HG02870 (cell line): ENCODE measurements around the gene DHH.

Experiments
- ATAC-seq: cut with Tn5 transposase; IDR thresholded peaks from one replicate; pipeline ENCODE4 v1.9.1; 2021; ENCODE audit warnings: mild to moderate bottlenecking, moderate library complexity; ENCODE audit not compliant: unreplicated experiment

The DHH gene

GRCh38 chr12:49051777-49052438, 42.7 kb downstream of the DHH start:
- ATAC-seq, result no peak

- ATAC-seq, result no peak
These were observed 43.2 kb downstream of the DHH start for GRCh38 chr12:49051373-49051764.

DNA sequence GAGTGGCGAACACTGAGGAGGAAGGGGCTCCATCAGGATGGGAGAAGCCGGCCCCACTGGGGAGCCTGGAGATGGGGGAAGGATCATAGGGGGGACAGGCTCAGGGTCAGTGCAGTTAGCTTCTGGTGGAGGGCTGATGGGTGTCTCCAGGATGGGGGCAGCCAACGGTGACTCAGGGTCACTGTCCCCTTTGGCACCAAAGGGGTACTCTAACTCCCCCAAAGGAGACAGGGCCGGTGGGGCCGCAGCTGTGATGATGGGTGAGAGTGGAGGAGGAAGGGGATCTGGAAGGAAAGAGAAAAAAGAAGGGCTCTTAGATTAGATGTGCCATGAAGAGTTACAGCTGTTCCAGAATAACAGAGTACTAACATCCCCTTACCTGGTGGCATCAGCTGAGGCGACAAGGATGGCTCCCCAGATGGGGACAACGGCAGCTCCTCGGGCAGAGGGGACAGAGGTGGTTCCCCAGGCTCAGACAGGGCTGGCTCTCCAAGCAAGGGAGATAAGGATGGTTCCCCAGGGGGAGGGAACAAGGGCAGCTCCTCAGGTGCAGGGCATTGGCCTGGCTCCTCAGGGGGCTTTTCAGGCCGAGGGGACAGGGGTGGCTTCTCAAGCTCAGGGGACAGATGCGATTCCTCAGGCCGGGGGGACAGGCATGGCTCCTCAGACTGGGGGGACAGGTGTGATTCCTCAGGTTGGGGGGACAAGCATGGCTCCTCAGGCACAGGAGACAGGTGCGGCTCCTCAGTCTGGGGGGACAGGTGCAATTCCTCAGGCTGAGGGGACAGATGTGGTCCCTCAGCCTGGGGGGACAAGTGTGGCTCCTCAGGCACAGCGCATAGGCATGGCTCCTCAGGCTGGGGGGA, 43.9 kb downstream of the DHH start:
- ATAC-seq, result no peak

- no peak for ATAC-seq
These were observed 44.9 kb downstream of the DHH start for GRCh38 chr12:49049566-49050224.

DNA sequence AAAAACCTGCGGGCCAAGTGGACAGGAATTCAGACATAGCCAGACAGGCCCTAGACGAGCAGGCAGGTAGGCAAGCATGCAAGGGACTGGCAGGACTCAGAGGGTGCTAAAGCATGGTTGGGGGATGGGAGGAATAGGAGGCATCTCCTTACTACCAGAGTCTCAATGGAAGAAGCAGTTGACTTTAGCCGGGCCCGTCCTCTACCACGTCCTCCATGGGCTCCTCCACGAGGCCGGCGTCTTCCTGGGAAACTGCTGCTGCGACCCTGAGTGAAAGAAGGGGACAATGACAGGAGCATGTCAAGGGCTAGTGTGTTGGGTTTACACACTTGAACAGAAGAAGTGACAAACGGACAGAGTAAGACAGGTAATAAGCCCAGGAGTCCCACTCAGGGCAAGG, 45.6 kb downstream of the DHH start:
- no peak for ATAC-seq

DNA sequence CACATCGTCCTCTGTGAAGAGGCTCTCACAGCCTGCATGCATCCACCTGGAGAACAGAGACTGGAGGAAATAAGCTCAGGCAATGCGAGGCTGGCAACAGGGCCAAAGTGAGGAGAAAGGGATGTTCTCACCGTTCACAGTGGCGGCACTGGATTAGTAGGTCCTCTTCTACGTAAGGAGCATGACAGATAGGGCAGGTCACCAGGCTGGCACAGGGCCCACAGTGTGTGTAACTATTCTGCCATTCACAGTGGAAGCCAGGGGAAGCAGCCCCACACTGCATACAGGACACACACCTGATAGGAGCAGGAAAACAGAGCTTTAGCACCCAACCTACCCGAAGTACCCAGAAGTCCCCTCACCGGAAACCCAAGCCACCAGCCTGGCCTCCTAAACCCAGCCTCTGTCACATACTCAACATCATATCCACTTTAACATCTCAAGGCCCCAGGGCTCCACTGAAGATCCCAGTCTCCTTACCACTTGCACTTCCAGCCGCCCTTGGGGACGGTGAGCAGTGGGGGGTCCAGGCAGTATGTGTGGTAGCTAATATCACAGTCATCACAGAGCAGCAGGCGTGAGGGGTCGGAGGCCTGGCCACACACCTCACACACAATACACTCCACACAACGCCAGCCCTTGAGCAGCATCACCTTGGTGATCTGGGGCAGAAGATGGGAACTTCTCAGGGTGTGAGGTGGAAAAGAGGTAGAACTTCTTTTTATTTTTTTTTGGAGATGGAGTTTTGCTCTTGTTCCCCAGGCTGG, 48.3 kb downstream of the DHH start:
- no peak for ATAC-seq

- ATAC-seq, result no peak
These were observed 49.9 kb downstream of the DHH start for GRCh38 chr12:49044660-49045059.

- no peak for ATAC-seq
These were observed 50.7 kb downstream of the DHH start for GRCh38 chr12:49043856-49044258.

DNA sequence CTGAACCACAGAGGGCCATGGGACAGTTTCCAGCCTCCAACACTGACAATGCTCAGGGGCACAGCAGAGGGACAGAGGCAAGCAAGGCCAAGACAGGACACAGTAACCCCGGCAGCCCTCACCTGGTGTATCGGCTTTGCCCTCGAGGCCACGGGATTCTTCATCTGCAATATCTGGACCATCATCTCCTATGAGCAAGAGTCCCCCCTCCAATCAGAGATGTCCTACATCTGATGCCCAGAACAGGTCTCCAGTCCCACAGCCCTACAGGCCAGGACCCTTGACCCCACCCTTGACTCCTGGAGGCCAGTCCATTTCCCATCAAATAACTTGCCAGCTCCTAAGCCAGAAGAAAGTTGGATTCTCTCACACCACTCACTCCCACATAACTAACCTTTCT, 51.4 kb downstream of the DHH start:
- ATAC-seq, result no peak

GRCh38 chr12:49041881-49042484, 52.6 kb downstream of the DHH start:
- ATAC-seq, result no peak

GRCh38 chr12:49041036-49041880, 53.3 kb downstream of the DHH start:
- no peak for ATAC-seq

GRCh38 chr12:49040364-49040855, 54.2 kb downstream of the DHH start:
- no peak for ATAC-seq

- no peak for ATAC-seq
These were observed 54.9 kb downstream of the DHH start for GRCh38 chr12:49039421-49040363.

DNA sequence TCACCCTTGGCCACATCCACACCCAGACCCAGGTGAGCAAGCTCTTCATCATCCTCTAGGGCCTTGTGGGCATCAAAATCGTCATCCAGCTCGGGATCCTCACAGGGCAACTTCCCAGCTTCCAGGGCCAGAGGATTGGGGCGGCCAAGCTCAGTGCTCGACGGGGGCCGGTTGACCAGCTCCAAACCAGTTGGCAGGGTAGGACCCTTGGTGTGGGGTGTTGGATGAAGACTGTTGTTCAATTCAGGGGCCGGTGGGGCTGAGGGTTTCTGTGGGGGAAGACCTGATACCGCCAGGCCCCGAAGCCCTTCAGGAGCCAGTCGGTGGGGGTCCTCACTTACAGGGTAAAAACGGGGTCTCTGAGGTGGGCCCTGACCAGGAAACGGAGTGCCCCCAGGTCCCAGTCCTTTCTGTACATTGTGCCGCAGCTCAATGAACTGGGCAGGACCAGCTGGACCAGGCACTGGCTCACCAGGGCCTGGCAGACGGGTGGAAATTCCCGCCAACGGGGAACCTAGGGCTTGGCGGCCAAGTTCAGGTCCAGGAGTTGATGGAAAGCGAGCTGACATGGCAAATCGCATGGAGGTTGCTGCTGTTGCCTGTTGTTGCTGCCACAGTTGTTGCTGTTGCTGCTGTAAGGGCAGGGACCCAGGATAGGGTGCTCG, 56.2 kb downstream of the DHH start:
- no peak for ATAC-seq

- ATAC-seq, result no peak
These were observed 56.7 kb downstream of the DHH start for GRCh38 chr12:49037947-49038237.

DNA sequence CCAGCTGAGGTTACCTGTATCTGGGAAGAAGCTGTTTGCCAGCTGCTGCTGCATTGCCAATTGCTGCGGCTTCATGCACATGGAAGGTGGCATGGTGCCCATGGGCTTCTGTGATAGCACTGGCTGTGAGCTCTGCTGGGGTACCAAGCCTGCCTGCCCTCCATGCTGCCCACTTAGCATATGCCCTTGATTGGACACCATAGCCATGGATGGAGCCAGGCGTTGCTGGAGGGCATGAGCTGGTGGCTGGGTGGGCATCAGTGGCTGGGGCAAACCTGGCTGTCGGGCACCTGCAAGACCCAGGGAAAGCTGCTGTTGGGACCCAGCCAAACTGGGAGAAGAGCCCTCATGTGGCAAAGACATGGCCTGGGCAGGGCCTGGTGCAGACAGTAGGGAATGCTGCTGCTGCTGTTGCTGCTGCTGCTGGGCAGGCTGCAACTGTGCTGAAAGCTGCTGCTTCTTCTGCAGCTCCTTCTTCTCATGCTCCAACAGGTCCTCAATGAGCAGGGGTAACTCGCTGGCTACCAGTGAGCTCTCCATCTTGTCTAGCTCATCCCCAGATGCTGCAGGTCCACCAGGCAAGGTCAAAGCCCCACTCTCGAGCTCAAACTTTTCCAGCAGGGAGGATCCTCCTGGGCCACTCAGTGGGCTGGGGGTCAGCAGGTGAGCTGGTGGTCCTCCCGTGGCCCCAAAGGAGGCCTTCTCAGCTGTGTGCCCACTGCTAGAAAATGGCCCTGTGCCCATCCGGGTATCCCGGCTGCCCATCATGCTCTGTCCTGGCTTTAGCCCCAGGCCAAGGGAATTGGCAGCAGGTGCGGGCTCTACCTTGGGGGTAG, 57.3 kb downstream of the DHH start:
- ATAC-seq, result no peak
